Mucosa of rectum (tissue), 2 donors: ENCODE data around the gene ENTPD6.
A peak's percentile ranks its signal among the peaks of the same experiment; 100 is the strongest.

ENCODE experiments used
- H3K27ac ChIP-seq, 2 donors: one replicate each; pipeline ENCODE4 v1.7.0; 2013; ENCODE audit warnings: inconsistent platforms in 2 of 2, low read depth in 2 of 2, low read length in 2 of 2
- H3K27me3 ChIP-seq, 2 donors: one replicate each; pipeline ENCODE4 v1.7.0; 2013; ENCODE audit warnings: low read length in 2 of 2; ENCODE audit not compliant: control insufficient read depth in 2 of 2, insufficient read depth in 2 of 2
- H3K36me3 ChIP-seq, 2 donors: one replicate each; pipeline ENCODE4 v1.7.0; 2013; ENCODE audit warnings: low read length in 2 of 2; ENCODE audit not compliant: control insufficient read depth in 2 of 2, insufficient read depth in 2 of 2
- H3K4me1 ChIP-seq, 2 donors: one replicate each; pipeline ENCODE4 v1.7.0; 2013; ENCODE audit warnings: low read length in 2 of 2, mild to moderate bottlenecking in 1 of 2; ENCODE audit not compliant: control insufficient read depth in 2 of 2, insufficient read depth in 2 of 2
- H3K4me3 ChIP-seq, 2 donors: one replicate each; pipeline ENCODE4 v1.7.0; 2013; ENCODE audit warnings: low read length in 2 of 2
- H3K9ac ChIP-seq, 2 donors: one replicate each; pipeline ENCODE4 v1.7.0; 2013; ENCODE audit warnings: low read length in 2 of 2, low read depth in 1 of 2, mild to moderate bottlenecking in 1 of 2
- H3K9me3 ChIP-seq, 2 donors: one replicate each; pipeline ENCODE4 v1.7.0; 2013; ENCODE audit warnings: low read length in 2 of 2; ENCODE audit not compliant: control insufficient read depth in 2 of 2
- donor health status: healthy.
- donor health status: Normal muscosa, but diverticular disease.

Gene ENTPD6

GRCh38 chr20:25217161-25218108 lies 21.9 kb downstream of the ENTPD6 start:
- Histone ChIP-seq H3K36me3 (peaks cover 70 to 79% of the 10 kb centered on the region in 2 donors), H3K4me1 (peaks cover 10 to 22% of the 10 kb centered on the region in 2 donors), H3K9me3 (no peaks in the 10 kb centered on the region), H3K9ac (no peak overlapping the region), H3K27me3 (no peaks in the 10 kb centered on the region), H3K4me3 (no peak overlapping the region), H3K27ac (no peak overlapping the region)

GRCh38 chr20:25218109-25218486 lies 22.6 kb downstream of the ENTPD6 start:
- H3K9ac ChIP-seq: no peak overlapping the region
- H3K27ac ChIP-seq: no peak overlapping the region
- no peaks in the 10 kb centered on the region for H3K9me3 ChIP-seq
- no peak overlapping the region for H3K4me3 ChIP-seq
- H3K4me1 ChIP-seq: peaks cover 11 to 27% of the 10 kb centered on the region in 2 donors
- H3K36me3 ChIP-seq: peaks cover 67 to 77% of the 10 kb centered on the region in 2 donors
- H3K27me3 ChIP-seq: no peaks in the 10 kb centered on the region

GRCh38 chr20:25218492-25218891 lies 23.0 kb downstream of the ENTPD6 start:
- Histone ChIP-seq H3K27me3 (no peaks in the 10 kb centered on the region), H3K27ac (no peak overlapping the region), H3K36me3 (peaks cover 63 to 77% of the 10 kb centered on the region in 2 donors), H3K9me3 (no peaks in the 10 kb centered on the region), H3K4me1 (peaks cover 11 to 31% of the 10 kb centered on the region in 2 donors), H3K4me3 (no peak overlapping the region), H3K9ac (no peak overlapping the region)

GRCh38 chr20:25219365-25219764 lies 23.9 kb downstream of the ENTPD6 start:
- Histone ChIP-seq H3K9me3 (no peaks in the 10 kb centered on the region), H3K36me3 (peaks cover 59 to 75% of the 10 kb centered on the region in 2 donors), H3K4me3 (no peak overlapping the region), H3K27ac (no peak overlapping the region), H3K4me1 (peaks cover 11 to 31% of the 10 kb centered on the region in 2 donors), H3K27me3 (no peaks in the 10 kb centered on the region), H3K9ac (no peak overlapping the region)

- Histone ChIP-seq H3K27me3 (no peaks in the 10 kb centered on the region), H3K36me3 (peaks cover 56 to 78% of the 10 kb centered on the region in 2 donors), H3K4me1 (peaks cover 11 to 31% of the 10 kb centered on the region in 2 donors), H3K4me3 (no peak overlapping the region), H3K9ac (no peak overlapping the region), H3K27ac (peak overlapping the region; percentile 48 to 71), H3K9me3 (no peaks in the 10 kb centered on the region)
Observed at GRCh38 chr20:25220021-25220730, 24.7 kb downstream of the ENTPD6 start.

- Histone ChIP-seq H3K27me3 (no peaks in the 10 kb centered on the region), H3K36me3 (peaks cover 55 to 74% of the 10 kb centered on the region in 2 donors), H3K9me3 (no peaks in the 10 kb centered on the region), H3K4me1 (peaks cover 11 to 31% of the 10 kb centered on the region in 2 donors), H3K27ac (peak overlapping the region; percentile 48 to 71), H3K4me3 (no peak overlapping the region), H3K9ac (no peak overlapping the region)
Observed at GRCh38 chr20:25220810-25221591, 25.5 kb downstream of the ENTPD6 start.

GRCh38 chr20:25221592-25222460 lies 26.3 kb downstream of the ENTPD6 start:
- no peak overlapping the region for H3K4me3 ChIP-seq
- peaks cover 52 to 70% of the 10 kb centered on the region in 2 donors for H3K36me3 ChIP-seq
- peak overlapping the region in 1 of 2 donors; percentile 48 for H3K27ac ChIP-seq
- H3K4me1 ChIP-seq: peaks cover 11 to 32% of the 10 kb centered on the region in 2 donors
- no peaks in the 10 kb centered on the region for H3K9me3 ChIP-seq
- no peak overlapping the region for H3K9ac ChIP-seq
- H3K27me3 ChIP-seq: no peaks in the 10 kb centered on the region

GRCh38 chr20:25222461-25223178 lies 27.1 kb downstream of the ENTPD6 start:
- H3K36me3 ChIP-seq: peaks cover 45 to 66% of the 10 kb centered on the region in 2 donors
- H3K4me1 ChIP-seq: peaks cover 13 to 39% of the 10 kb centered on the region in 2 donors
- no peaks in the 10 kb centered on the region for H3K27me3 ChIP-seq
- peak overlapping the region in 1 of 2 donors; percentile 47 for H3K9ac ChIP-seq
- no peak overlapping the region for H3K4me3 ChIP-seq
- H3K27ac ChIP-seq: peak overlapping the region; percentile 16 to 62
- H3K9me3 ChIP-seq: no peaks in the 10 kb centered on the region
